ENCODE results near the gene ERP27.

- TF ChIP-seq CTCF (IDR thresholded peaks at IDR 0.05 in 8 of 11, conservative IDR thresholded peaks at IDR 0.05 in 3 of 11), result no peak
- TF ChIP-seq POLR2A (IDR thresholded peaks at IDR 0.05), result no peak
- TF ChIP-seq POLR2AphosphoS5 (IDR thresholded peaks at IDR 0.05), result no peak
These were observed 59.0 kb downstream of the ERP27 start for GRCh38 chr12:14879222-14879933.
